Measurements from ENCODE around the gene TMCC1. TPM values are rescaled to one million over a fixed set of nuclear protein-coding genes. Genes with fewer than 3 reads are reported as not detected.

The TMCC1 gene
- total RNA-seq, 1 donor from 2014 or later, result 52.5 TPM

DNA sequence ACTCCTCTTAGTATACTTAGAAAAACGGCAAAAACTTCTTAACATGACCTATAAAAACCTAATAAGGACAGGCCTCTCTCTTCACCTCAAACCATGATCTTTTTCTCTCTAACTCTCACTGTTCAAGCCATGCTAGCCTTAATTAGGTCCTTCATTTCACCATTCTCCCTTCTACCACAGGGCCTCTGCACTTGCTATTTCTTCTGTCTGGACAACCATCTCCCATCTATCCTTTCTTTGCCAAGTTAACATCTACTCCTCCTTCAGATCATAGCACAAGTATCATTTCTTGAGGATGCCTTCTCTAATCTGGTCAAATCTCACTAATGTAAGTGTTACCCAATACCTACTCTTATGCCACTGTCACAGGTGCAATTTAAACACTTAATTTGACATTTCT, 39.1 kb downstream of the TMCC1 start:
- no peak for DNase-seq (ENCODE audit: low spot score, unreplicated experiment)
- no peak overlapping the region for H3K27ac Mint-ChIP-seq
- peaks cover 14% of the 10 kb centered on the region for H3K9me3 Mint-ChIP-seq (ENCODE audit: low read depth)
- no peak for TF ChIP-seq CTCF (IDR thresholded peaks at IDR 0.05; ENCODE audit: unreplicated experiment)
- H3K27me3 Mint-ChIP-seq, result no peaks in the 10 kb centered on the region
- no peak overlapping the region for H3K4me3 Mint-ChIP-seq (ENCODE audit: low read depth)
- H3K4me1 Mint-ChIP-seq (ENCODE audit: low read depth), result peaks cover 14% of the 10 kb centered on the region
- peaks cover 41% of the 10 kb centered on the region for H3K36me3 Mint-ChIP-seq (ENCODE audit: insufficient read depth)

DNA sequence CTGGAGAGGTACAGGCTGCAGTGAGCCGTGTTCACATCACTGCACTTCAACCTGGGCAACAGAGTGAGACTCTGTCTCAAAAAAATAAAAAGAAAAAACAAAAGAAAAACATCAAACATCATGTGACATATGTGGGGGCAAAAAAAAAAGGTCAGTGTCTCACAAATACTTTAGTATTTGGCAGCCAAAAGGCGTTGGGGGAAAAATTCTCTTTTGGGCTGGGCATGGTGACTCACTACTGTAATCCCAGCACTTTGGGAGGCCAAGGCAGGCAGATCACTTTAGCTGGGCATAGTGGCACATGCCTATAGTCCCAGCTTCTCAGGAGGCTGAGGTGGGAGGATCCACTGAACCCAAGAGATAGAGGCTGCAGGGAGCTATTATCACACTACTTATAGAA, 47.6 kb downstream of the TMCC1 start:
- H3K4me1 Mint-ChIP-seq (ENCODE audit: low read depth), result peaks cover 2% of the 10 kb centered on the region
- no peak overlapping the region for H3K4me3 Mint-ChIP-seq (ENCODE audit: low read depth)
- no peaks in the 10 kb centered on the region for H3K27me3 Mint-ChIP-seq
- H3K36me3 Mint-ChIP-seq (ENCODE audit: insufficient read depth), result peaks cover 41% of the 10 kb centered on the region
- H3K9me3 Mint-ChIP-seq (ENCODE audit: low read depth), result peaks cover 10% of the 10 kb centered on the region
- no peak overlapping the region for H3K27ac Mint-ChIP-seq
- no peak for DNase-seq (ENCODE audit: low spot score, unreplicated experiment)
- TF ChIP-seq CTCF (IDR thresholded peaks at IDR 0.05; ENCODE audit: unreplicated experiment), result no peak

DNA sequence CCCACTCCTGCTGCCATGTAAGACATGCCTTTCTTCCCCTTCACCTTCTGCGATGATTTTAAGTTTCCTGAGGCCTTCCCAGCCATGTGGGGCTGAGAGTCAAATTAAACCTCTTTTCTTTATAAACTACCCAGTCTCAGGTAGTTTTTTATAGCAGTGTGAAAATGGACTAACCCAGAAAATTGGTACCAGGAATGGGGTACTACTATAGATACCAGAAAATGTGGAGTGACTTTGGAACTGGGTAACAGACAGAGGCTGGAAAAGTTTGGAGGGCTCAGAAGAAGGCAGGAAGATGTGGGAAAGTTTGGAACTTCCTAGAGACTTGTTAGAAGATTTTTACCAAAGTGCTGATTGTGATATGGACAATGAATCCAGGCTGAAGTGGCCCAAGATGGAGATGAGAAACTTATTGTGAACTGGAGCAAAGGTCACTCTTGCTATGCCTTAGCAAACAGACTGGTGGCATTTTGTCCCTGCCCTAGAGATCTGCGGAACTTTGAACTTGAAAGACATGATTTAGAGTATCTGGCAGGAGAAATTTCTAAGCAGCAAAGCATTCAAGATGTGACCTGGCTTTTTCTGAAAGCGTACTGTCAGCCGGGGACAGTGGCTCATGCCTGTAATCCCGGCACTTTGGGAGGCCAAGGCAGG, 52.7 kb downstream of the TMCC1 start:
- no peaks in the 10 kb centered on the region for H3K27me3 Mint-ChIP-seq
- H3K4me1 Mint-ChIP-seq (ENCODE audit: low read depth), result peaks cover 19% of the 10 kb centered on the region
- peaks cover 9% of the 10 kb centered on the region for H3K9me3 Mint-ChIP-seq (ENCODE audit: low read depth)
- DNase-seq (ENCODE audit: low spot score, unreplicated experiment), result no peak
- no peak for TF ChIP-seq CTCF (IDR thresholded peaks at IDR 0.05; ENCODE audit: unreplicated experiment)
- no peak overlapping the region for H3K27ac Mint-ChIP-seq
- no peak overlapping the region for H3K4me3 Mint-ChIP-seq (ENCODE audit: low read depth)
- peaks cover 26% of the 10 kb centered on the region for H3K36me3 Mint-ChIP-seq (ENCODE audit: insufficient read depth)

DNA sequence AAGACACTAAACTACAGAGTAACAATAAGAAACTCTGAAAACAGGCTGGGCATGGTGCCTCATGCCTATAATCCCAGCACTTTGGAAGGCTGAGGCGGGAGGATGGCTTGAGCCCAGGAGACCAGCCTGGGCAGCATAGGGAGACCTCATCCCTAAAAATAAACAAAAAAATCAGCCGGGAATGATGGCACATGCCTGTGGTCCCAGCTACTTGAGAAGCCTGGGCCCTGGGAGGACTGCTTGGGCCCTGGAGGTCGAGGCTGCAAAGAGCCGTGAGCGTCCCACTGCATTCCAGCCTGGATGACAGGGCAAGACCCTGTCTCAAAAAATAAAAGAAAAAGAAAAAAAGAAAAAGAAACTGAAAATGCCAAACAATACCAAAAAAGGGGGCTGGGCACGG, 55.4 kb downstream of the TMCC1 start:
- peaks cover 19% of the 10 kb centered on the region for H3K4me1 Mint-ChIP-seq (ENCODE audit: low read depth)
- DNase-seq (ENCODE audit: low spot score, unreplicated experiment), result no peak
- TF ChIP-seq CTCF (IDR thresholded peaks at IDR 0.05; ENCODE audit: unreplicated experiment), result no peak
- no peaks in the 10 kb centered on the region for H3K27me3 Mint-ChIP-seq
- H3K9me3 Mint-ChIP-seq (ENCODE audit: low read depth), result peaks cover 5% of the 10 kb centered on the region
- H3K36me3 Mint-ChIP-seq (ENCODE audit: insufficient read depth), result peaks cover 15% of the 10 kb centered on the region
- H3K4me3 Mint-ChIP-seq (ENCODE audit: low read depth), result no peak overlapping the region
- no peak overlapping the region for H3K27ac Mint-ChIP-seq

GRCh38 chr3:129837065-129837642, 56.4 kb downstream of the TMCC1 start:
- H3K4me3 Mint-ChIP-seq (ENCODE audit: low read depth), result no peak overlapping the region
- peaks cover 19% of the 10 kb centered on the region for H3K4me1 Mint-ChIP-seq (ENCODE audit: low read depth)
- no peak for TF ChIP-seq CTCF (IDR thresholded peaks at IDR 0.05; ENCODE audit: unreplicated experiment)
- H3K36me3 Mint-ChIP-seq (ENCODE audit: insufficient read depth), result peaks cover 13% of the 10 kb centered on the region
- no peaks in the 10 kb centered on the region for H3K27me3 Mint-ChIP-seq
- no peak for DNase-seq (ENCODE audit: low spot score, unreplicated experiment)
- peaks cover 5% of the 10 kb centered on the region for H3K9me3 Mint-ChIP-seq (ENCODE audit: low read depth)
- H3K27ac Mint-ChIP-seq, result no peak overlapping the region

Data from progenitor cell of endocrine pancreas (in vitro differentiated cells).